Subcutaneous adipose tissue (tissue), 4 donors: ENCODE measurements around the gene GPR152. TPM values are rescaled to one million over a fixed set of nuclear protein-coding genes. Genes with fewer than 3 reads are reported as not detected.

Source experiments
- CTCF ChIP-seq: fragments of 450-650 bp; IDR thresholded peaks from one replicate; pipeline ENCODE4 v1.5.1; 2016; ENCODE audit warnings: low read depth, mild to moderate bottlenecking, control low read depth, antibody characterized with exemption, moderate library complexity
- total RNA-seq, 4 donors: library from RNA; depleted of rRNA; stranded (reverse); fragments of >200 nt; gene quantifications; one replicate each; pipeline ENCODE4 v1.1.0, GENCODE V29; 2016

The GPR152 gene
- total RNA-seq, 4 donors from 2014 or later: not detected

GRCh38 chr11:67464411-67465188 is 12.1 kb upstream of the GPR152 start:
- no peak for TF ChIP-seq CTCF

- TF ChIP-seq CTCF: no peak
Measured at GRCh38 chr11:67463680-67464410, 11.3 kb upstream of the GPR152 start.

- TF ChIP-seq CTCF: no peak
Measured at GRCh38 chr11:67463186-67463585, 10.7 kb upstream of the GPR152 start.

GRCh38 chr11:67458266-67458665 is 5.7 kb upstream of the GPR152 start:
- no peak for TF ChIP-seq CTCF

- TF ChIP-seq CTCF: no peak
Measured at GRCh38 chr11:67457453-67457852, 4.9 kb upstream of the GPR152 start.

- TF ChIP-seq CTCF: no peak
Measured at GRCh38 chr11:67456068-67456705, 3.7 kb upstream of the GPR152 start.

GRCh38 chr11:67455054-67455453 is 2.5 kb upstream of the GPR152 start, which contains the start of gene CABP4:
Gene CABP4 (plus strand): TSS chr11:67455354. CDS start chr11:67455424, 70 bp downstream.
- TF ChIP-seq CTCF: no peak
